NCI-H146 treated with DMSO at 0.1 percent for 48 hours (cell line): ENCODE data around the gene TRIM44.
"Not testable (repeated sequence)": the region's sequence is repeated elsewhere in the genome, so short reads cannot be mapped to it uniquely, and the experiment has no call there.

Experiments used
- DNase-seq: peaks from one replicate; lab custom pipeline; 2025; ENCODE audit not compliant: unreplicated experiment; lab: John Stamatoyannopoulos, UW

Gene TRIM44

DNA sequence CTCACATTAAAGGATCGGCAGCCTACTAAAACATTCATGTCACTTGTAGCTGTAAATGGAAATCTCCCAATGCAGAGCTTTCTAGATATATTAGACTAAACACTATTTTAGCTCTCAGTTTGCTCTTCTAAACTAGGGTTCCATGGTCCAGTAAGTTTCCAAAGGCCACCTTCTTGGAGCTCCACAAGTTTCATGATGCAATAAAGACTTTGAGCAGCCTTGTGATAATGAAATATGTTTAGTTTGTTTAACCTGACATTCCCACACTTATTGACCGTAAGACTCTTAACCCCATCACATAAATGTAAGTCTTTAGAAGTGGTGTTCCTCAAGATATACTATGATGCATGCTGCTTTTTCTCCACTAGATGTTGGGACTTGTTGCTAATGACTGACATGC, 87.7 kb downstream of the TRIM44 start:
- DNase-seq: no peak

DNA sequence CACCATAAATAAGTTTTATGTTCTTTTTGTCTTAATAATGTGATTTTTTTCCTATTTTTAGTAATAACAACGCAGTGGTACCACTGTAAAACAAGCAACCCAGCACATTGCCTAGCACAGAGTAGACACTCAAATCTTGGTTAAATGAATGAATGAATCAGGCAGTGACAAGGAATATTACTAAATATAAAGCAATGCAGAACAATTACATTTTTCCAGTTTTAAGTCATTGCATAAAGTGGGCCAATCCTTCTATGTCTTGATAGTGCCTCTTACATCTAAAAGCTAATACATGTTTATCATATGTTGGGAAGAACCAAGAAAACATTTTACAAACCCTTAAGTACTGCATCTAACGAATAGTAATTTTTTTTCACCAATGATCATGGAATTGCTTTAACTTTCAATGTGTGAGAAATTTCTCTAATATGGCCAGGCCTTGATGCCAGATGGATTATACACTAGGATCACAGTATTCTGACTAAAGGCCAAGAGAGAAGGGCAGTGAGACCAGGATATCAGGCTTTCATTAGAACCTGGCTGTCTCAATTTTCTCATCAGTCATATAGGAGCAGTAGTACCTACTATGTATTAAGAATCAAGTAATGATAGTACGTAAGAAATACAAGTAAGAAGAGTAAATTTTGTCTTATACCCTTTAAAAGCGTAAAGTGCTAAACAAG, 88.5 kb downstream of the TRIM44 start:
- DNase-seq: no peak

DNA sequence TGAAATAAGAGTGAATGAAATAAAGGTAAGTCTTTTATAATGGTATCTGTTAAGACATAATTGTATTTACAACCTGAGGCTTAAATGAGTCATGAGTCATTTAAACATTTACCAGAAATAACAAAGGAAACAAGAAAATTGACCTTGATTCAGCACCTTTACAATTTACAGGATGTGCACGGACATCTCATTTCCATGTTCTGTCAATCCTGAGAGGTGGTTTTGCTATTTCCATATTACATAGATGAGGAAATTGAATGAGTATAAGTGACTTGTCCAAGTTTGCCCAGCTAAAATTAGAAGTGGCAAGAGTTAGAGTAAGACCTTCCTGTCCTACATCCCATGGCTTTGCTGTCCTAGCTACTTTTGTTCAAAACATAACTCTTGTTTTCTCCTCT, 89.1 kb downstream of the TRIM44 start:
- DNase-seq: peak; percentile 29

DNA sequence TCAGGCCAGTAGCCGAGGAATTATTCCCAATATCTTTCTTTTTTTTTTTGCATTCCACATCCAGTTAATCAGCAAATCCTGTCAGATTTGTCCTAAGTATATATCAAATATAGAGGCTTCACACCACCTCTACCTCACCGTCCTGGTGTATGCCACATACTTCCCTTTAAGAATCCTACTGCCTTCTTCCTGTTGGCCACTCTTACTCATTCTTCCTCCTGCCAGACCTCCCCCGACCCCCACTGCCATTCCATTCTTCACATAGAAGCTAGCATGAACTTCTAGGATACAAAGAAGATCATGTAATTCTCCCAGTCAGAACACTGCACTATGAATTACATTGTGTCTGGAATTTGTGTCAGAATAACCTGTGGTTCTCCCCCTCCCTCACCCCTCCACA, 89.5 kb downstream of the TRIM44 start:
- DNase-seq: no peak

DNA sequence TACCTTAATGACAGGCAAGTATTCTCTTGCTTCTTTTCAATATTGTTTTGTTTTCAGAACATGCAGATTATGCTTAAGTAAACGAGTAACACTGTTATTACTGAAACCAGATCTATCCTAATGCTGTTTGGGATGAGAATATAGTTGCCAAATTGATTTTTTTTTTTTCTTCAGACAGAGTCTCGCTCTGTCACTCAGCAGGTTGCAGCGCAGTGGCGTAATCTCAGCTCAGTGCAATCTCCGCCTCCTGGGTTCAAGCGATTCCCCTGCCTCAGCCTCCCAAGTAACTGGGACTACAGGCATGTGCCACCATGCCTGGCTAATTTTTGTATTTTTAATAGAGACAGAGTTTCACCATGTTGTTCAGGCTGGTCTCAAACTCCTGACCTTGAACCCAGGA, 91.0 kb downstream of the TRIM44 start:
- DNase-seq: peak; percentile 62

DNA sequence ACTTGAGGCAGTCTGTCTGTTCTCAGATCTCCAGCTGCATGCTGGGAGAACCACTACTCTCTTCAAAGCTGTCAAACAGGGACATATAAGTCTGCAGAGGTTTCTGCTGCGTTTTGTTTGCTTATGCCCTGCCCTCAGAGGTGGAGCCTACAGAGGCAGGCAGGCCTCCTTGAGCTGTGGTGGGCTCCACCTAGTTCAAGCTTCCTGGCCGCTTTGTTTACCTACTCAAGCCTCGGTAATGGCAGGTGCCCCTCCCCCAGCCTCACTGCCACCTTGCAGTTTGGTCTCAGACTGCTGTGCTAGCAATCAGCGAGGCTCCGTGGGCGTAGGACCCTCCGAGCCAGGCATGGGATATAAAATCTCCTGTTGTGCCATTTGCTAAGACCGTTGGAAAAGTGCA, 97.4 kb downstream of the TRIM44 start:
- not testable (repeated sequence) for DNase-seq

DNA sequence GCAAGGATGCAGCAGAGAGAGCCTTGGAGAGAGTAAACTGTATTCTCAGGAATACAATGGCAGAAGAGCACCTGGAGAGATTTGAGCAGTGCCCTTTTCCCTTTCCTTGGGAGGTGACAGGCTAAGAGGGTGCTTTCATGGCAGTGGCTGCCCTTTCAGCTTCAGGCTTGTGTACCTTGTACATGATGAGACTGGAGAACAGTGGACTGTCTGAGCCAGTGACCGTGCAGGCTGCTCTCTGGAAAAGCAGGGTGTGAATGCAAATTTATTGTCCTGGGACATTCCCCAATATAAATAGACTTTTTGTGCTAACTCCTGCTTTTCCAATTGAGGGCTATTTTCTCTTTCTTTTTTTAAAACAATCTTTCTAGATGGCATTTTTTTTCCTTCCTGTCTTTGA, 99.3 kb downstream of the TRIM44 start:
- DNase-seq: no peak

DNA sequence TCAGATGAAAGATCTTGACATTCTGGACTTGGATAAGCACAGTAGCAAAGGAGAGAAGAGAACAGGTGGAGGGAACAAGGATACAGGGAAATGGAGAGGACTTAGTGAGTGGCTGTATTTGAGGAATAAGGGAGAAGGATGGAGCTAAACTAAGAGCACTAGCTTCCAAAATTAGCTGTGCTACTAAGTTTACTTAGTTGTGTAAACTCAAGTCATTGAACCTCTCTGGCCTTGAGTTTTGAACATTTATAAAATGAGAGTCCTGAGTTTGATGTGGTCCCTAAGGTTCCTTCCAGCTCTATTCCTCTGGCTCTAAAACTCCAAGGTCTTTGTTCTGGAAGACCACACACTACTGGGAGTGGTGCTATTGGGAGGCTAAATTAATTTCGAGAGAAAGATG, 100.7 kb downstream of the TRIM44 start:
- DNase-seq: no peak

DNA sequence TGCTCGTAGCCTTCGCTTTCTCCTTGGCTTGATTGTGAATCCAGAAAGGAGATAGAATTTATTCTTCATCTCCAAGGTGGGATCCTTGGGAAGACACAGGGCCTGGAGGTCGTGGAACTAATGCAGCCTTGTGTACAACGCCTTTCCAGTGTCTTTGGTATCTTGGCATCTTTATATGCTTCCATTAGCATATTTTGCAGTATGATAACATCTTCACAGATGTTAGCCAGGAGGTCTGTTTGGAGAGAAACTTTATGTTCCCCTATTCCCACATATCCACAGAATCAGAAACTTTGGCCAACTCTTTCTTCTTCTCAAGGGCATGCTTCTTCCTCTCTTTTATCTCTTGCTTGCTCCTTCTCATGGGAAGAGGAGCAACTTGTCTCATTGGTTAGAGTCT, 101.2 kb downstream of the TRIM44 start:
- no peak for DNase-seq

DNA sequence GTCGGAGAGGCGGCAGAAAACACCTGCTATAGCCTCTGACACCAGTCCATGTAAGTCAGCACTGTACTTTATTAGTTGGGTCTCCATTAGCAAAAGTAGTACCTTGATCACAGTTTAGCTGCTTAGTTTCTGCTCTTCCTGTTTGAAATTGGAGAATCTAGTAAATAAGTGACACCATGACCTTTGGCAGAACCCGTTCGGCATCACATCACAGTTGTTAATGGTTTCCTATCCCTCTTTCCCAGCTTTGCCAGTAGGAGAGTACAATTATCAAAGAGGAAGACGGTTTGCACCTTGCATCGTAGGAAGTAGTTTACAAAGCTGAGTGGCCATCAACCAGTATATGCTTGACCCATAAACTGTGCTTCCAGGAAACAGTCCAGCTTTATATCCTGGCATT, 101.8 kb downstream of the TRIM44 start:
- no peak for DNase-seq

DNA sequence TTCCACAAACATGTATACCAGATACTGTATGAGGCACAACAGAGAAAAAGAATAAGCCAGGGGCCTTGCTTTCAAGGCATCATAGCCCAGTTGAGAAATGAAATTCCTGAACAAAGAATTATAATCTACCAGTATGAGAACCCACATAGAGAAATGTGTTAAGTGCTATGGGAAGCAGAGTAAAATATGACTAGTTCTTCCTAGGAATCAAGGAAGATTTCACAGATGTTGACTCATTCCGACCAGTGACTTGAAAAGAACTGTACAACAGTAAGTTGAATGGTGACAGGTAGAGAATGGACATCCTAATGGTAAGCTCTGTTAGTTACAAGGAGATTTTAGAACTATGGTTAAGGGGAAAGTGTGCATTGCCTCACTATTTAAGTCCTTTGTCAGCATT, 102.6 kb downstream of the TRIM44 start:
- DNase-seq: no peak

DNA sequence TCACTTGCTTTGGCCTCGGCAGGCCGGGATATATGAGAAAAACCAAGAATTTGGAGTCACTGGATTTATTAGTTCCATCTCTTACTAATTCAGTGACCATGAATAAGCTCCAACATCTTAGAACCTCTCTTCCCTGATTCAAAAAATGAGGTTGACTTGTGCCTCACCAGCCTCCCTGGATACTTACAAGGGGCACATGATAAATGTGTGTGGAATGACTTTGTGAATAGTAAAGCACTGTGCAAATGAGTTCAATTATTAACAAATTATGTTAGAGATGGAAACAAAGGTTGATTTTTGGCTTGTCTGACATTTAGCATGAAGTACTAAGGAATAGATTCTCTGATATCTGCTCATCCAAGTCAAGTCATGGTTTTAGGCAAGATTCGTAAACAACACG, 104.1 kb downstream of the TRIM44 start:
- DNase-seq: no peak

DNA sequence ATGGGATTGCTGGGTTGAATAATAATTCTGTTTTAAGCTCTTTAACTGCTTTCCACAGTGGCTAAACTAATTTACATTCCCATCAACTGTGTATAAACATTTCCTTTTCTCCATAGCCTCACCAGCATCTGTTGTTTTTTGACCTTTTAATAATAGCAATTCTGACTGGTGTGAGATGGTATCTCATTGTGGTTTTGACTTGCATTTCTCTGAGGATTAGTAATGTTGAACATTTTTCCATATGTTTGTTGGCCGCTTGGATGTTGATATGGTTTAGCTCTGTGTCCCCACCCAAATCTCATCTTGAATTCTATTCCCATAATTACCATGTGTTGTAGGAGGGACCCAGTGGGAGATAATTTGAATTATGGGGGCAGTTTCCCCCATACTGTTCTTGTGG, 107.8 kb downstream of the TRIM44 start:
- DNase-seq: not testable (repeated sequence)

DNA sequence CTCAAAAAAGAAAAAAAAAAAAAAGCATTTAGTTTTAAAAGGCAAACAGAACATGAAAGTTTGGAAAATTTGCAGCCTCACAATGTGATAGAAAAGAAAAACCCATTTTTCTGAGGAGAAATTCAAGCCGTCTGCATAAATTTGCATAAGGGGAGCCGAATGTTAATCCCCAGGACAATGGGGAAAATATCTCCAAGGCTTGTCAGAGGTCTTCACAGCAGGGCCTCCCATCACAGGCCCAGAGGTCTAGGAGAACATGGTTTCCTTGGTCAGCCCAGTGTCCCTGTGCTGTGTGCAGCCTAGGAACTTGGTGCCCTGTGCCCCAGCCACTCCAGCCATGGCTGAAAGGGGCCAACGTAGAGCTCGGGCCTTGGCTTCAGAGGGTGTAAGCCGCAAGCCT, 109.1 kb downstream of the TRIM44 start:
- DNase-seq: no peak

DNA sequence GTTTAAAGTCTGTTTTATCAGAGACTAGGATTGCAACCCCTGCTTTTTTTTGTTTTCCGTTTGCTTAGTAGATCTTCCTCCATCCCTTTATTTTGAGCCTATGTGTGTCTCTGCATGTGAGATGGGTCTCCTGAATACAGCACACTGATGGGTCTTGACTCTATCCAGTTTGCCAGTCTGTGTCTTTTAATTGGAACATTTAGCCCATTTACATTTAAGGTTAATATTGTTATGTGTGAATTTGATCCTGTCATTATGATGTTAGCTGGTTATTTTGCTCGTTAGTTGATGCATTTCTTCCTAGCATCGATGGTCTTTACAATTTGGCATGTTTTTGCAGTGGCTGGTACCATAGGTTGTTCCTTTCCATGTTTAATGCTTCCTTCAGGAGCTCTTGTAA, 114.7 kb downstream of the TRIM44 start:
- DNase-seq: not testable (repeated sequence)

DNA sequence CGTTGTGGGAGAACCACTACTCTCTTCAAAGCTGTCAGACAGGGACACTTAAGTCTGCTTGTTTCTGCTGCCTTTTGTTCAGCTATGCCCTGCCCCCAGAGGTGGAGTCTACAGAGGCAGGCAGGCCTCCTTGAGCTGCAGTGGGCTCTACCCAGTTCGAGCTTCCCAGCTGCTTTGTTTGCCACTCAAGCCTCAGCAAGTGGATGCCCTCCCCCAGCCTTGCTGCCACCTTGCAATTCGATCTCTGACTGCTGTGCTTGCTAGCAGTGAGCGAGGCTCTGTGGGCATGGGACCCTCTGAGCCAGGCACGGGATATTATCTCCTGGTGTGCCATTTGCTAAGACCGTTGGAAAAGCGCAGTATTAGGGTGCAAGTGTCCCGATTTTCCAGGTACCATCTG, 116.4 kb downstream of the TRIM44 start:
- DNase-seq: not testable (repeated sequence)

DNA sequence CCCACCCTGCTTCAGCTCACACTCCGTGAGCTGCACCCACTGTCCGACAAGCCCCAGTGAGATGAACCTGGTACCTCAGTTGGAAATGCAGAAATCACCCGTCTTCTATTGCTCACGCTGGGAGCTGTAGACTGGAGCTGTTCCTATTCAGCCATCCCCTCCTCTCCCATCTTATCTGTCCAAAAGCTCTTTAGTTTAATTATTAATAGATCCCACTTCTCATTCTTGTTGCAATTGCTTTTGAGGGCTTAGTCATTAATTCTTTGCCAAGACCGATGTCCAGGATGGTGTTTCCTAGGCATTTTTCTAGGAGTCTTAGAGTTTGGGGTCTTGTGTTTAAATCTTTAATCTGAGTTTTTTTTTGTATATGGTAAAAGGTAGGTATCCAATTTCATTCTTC, 116.8 kb downstream of the TRIM44 start:
- no peak for DNase-seq

DNA sequence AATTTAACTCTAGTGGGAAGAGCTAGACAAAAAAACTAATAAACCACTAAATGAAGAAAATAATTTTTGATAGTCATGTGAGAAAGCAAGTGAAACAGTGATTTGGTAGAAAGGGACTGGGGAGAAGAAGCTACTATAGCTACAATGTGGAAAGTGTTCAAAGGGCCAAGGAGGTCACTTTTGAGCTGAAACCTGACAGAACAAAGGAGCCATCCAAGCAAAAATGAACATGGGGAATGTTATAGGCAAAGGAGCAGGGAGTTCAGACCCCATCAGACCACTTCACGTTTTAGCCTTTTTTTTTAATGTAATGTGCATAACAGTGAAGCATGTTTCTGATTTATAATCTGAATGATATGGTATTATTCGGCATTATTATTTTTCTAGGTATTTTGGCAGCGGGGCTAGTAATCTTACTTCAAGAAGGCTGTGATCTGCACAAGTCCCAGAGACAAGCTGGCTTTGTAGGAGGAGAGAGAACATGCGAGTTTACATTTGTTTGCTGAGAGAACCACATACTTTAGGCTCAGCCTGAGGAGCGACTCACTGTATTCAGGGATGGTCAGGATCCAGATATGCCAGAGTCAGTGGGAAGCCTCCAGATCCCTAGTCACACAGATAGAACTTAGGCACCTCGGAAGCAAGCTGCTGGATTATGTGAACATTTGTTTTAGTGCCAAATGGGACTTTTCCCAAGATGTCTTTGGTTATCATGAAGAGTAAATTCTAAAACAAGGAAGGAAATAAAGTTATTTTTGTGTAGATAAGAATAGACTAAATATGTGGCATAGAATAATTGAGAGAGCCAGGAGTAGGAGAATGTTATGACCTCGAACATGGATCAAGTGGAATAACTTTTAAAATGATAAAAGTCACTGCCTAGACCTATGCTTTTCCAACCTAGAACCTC, 118.6 kb downstream of the TRIM44 start:
- DNase-seq: no peak

DNA sequence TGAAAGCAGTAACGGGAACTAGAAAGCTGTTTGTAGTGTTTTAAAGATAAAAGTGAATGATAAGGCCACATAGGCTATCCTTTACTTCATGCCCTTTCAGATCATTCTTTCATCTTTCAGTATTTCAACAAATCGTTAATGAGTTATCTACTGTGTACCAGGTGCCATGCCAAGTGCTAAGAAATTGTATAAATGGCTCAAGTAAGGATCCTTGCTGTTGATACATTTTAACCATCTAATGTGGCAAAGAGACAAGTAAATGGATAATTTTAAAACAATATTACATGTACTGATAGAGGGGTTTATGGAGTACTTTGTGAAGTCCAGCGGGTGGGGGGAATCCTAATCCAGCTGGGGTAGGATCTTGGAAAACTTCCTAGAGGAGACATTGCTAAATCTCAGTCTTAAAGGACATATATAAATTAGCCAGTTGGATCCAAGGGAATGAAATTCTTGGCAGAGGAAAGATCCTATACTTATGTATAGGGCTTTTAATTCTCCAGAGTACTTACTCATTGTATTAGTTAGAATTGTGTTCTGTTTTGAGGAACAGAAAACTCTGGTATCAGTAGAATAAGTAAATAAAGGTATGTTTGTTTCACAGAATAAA, 119.4 kb downstream of the TRIM44 start:
- DNase-seq: no peak

DNA sequence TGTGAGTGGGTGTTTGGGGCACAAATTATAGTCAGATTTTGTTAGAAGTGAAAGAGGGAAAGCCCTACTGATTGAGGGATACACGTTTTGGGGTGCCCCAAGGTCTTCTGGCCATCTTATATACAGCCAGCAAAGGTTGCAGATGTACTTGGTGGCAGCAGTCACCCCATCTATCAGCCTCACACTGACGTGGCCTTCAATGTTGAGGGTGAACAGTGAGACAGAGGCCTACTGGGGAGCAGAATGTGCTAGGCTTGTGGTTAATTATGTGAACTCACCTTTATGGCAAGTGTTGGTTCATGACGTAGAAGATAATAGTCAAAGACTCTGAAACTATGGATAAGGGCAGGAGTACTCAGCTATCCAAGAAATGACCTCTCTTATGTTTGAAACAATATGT, 121.2 kb downstream of the TRIM44 start:
- DNase-seq: no peak

DNA sequence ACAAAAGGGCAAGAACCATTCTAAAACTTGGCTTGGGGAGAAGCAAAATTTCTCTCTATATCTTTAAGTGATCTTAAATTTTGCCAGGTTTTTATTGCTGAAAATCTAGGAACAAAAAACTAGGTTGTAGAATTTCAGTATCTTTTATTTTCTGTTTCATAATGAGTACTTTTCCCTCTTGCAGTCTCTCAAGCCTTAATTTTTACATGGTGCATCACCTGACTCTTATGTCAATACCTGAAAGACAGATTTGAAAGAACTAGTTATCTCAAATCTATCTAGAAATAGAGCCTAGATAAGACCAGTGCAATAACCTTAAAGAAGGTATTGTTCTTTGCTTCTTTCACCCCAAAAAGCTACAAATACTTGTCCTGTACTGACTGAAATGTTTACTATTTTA, 122.1 kb downstream of the TRIM44 start:
- DNase-seq: peak; percentile 50
